Spinal cord (tissue), 10 donors: ENCODE results near the gene NUCKS1. TPM values are rescaled to one million over a fixed set of nuclear protein-coding genes. Genes with fewer than 3 reads are reported as not detected.
"Not testable (repeated sequence)": the region's sequence is repeated elsewhere in the genome, so short reads cannot be mapped to it uniquely, and the experiment has no call there.

Experiments
- DNase-seq, 6 donors: peaks; one replicate each; pipeline versions ENCODE4 v3.0.0 to v3.0.0-alpha.2; 2013 to 2015; ENCODE audit warnings: low spot score in 6 of 6, low read depth in 4 of 6
- H3K27ac ChIP-seq: one replicate; pipeline ENCODE4 v1.5.1; 2013; ENCODE audit warnings: low read depth, low read length, control low read depth
- H3K27me3 ChIP-seq: one replicate; pipeline ENCODE4 v1.6.1; 2013; ENCODE audit warnings: low read length; ENCODE audit not compliant: control insufficient read depth, insufficient read depth
- H3K36me3 ChIP-seq: one replicate; pipeline ENCODE4 v1.6.1; 2013; ENCODE audit warnings: low read length; ENCODE audit not compliant: control insufficient read depth, insufficient read depth
- H3K4me1 ChIP-seq: one replicate; pipeline ENCODE4 v1.6.1; 2013; ENCODE audit warnings: low read length; ENCODE audit not compliant: control insufficient read depth, insufficient read depth
- H3K4me3 ChIP-seq: one replicate; pipeline ENCODE4 v1.5.1; 2013; ENCODE audit warnings: low read depth, low read length, control low read depth
- H3K9me3 ChIP-seq: one replicate; pipeline ENCODE4 v1.6.1; 2013; ENCODE audit warnings: low read length; ENCODE audit not compliant: control insufficient read depth, insufficient read depth
- WGBS: methylation state at CpG from one replicate; pipeline ENCODE4 v1.1.5; 2013; ENCODE audit warnings: missing lambda C conversion rate; ENCODE audit not compliant: insufficient coverage; 5-methylcytosine and 5-hydroxymethylcytosine counted together
- polyA plus RNA-seq, 2 donors: library from polyadenylated mRNA; unstranded; fragments of 120-200 nt; gene quantifications; one replicate each; pipeline ENCODE4 v1.2.1, GENCODE V29; 2013; ENCODE audit not compliant: insufficient read length in 2 of 2
- total RNA-seq, 2 donors: library from RNA; depleted of rRNA in 1 of 2; stranded (reverse); fragments of 120-200 nt in 1 of 2; fragments of >200 nt in 1 of 2; gene quantifications; one replicate each; pipeline versions ENCODE4 v1.2.3 to v1.2.4, GENCODE V29; 2013 to 2014
- donor health status: healthy.

Gene NUCKS1
- total and polyA plus RNA-seq, 4 donors: 185 to 260 (median 255) TPM

GRCh38 chr1:205739348-205740160, 10.4 kb downstream of the NUCKS1 start:
- peaks cover 17% of the 10 kb centered on the region for H3K36me3 ChIP-seq
- H3K4me1 ChIP-seq: no peaks in the 10 kb centered on the region

GRCh38 chr1:205735218-205735617, 14.8 kb downstream of the NUCKS1 start:
- WGBS: no CpG with 5 or more reads among the region's 1 CpG
- Histone ChIP-seq H3K4me3 (no peak overlapping the region), H3K36me3 (peaks cover 14% of the 10 kb centered on the region), H3K4me1 (no peaks in the 10 kb centered on the region), H3K27me3 (no peaks in the 10 kb centered on the region), H3K27ac (no peak overlapping the region), H3K9me3 (no peaks in the 10 kb centered on the region)
- DNase-seq: no peak

More at GRCh38 chr1:205739348-205740160, 10.4 kb downstream of the NUCKS1 start:
- Histone ChIP-seq H3K27me3 (no peaks in the 10 kb centered on the region), H3K9me3 (no peaks in the 10 kb centered on the region), H3K4me3 (no peak overlapping the region), H3K27ac (no peak overlapping the region)
- no peak for DNase-seq
- no CpG with 5 or more reads among the region's 5 CpGs for WGBS

GRCh38 chr1:205733438-205734175, 16.4 kb downstream of the NUCKS1 start:
- Histone ChIP-seq H3K27me3 (no peaks in the 10 kb centered on the region), H3K4me3 (no peak overlapping the region), H3K36me3 (peaks cover 13% of the 10 kb centered on the region), H3K9me3 (no peaks in the 10 kb centered on the region), H3K4me1 (no peaks in the 10 kb centered on the region), H3K27ac (no peak overlapping the region)
- 95% methylated on average over 1 of the region's 2 CpGs for WGBS
- no peak for DNase-seq

- Histone ChIP-seq H3K36me3 (peaks cover 18% of the 10 kb centered on the region), H3K27me3 (no peaks in the 10 kb centered on the region), H3K27ac (no peak overlapping the region), H3K9me3 (no peaks in the 10 kb centered on the region), H3K4me1 (no peaks in the 10 kb centered on the region), H3K4me3 (no peak overlapping the region)
- DNase-seq: no peak
- 97% methylated on average over 6 of the region's 9 CpGs for WGBS
Measured at GRCh38 chr1:205729945-205730610, 19.9 kb downstream of the NUCKS1 start.

GRCh38 chr1:205726619-205727125, 23.3 kb downstream of the NUCKS1 start:
- Histone ChIP-seq H3K36me3 (peaks cover 28% of the 10 kb centered on the region), H3K4me1 (no peaks in the 10 kb centered on the region), H3K27ac (no peak overlapping the region), H3K27me3 (no peaks in the 10 kb centered on the region), H3K4me3 (no peak overlapping the region), H3K9me3 (no peaks in the 10 kb centered on the region)
- 93% methylated on average over 2 of the region's 4 CpGs for WGBS
- no peak for DNase-seq

GRCh38 chr1:205725514-205725913, 24.5 kb downstream of the NUCKS1 start:
- no CpG with 5 or more reads among the region's 1 CpG for WGBS
- Histone ChIP-seq H3K27me3 (no peaks in the 10 kb centered on the region), H3K27ac (no peak overlapping the region), H3K4me1 (no peaks in the 10 kb centered on the region), H3K36me3 (peaks cover 34% of the 10 kb centered on the region), H3K9me3 (no peaks in the 10 kb centered on the region), H3K4me3 (no peak overlapping the region)
- no peak for DNase-seq

GRCh38 chr1:205720740-205721139, 29.2 kb downstream of the NUCKS1 start:
- H3K4me3 ChIP-seq, H3K9me3 ChIP-seq, H3K4me1 ChIP-seq, DNase-seq, H3K27ac ChIP-seq, H3K27me3 ChIP-seq: not testable (repeated sequence)
- WGBS: no CpG with 5 or more reads among the region's 2 CpGs
- peaks cover 18% of the 10 kb centered on the region for H3K36me3 ChIP-seq

- no peak for DNase-seq
- Histone ChIP-seq H3K27me3 (no peaks in the 10 kb centered on the region), H3K4me3 (no peak overlapping the region), H3K9me3 (no peaks in the 10 kb centered on the region), H3K4me1 (no peaks in the 10 kb centered on the region), H3K27ac (no peak overlapping the region), H3K36me3 (peaks cover 16% of the 10 kb centered on the region)
Measured at GRCh38 chr1:205719762-205720161, 30.2 kb downstream of the NUCKS1 start.

- peaks cover 13% of the 10 kb centered on the region for H3K36me3 ChIP-seq
- no peaks in the 10 kb centered on the region for H3K27me3 ChIP-seq
- H3K27ac ChIP-seq: no peak overlapping the region
- DNase-seq: no peak
- H3K4me1 ChIP-seq: no peaks in the 10 kb centered on the region
- WGBS: 69% methylated on average over 3 of the region's 3 CpGs
- no peaks in the 10 kb centered on the region for H3K9me3 ChIP-seq
- H3K4me3 ChIP-seq: no peak overlapping the region
Measured at GRCh38 chr1:205719015-205719414, 31.0 kb downstream of the NUCKS1 start.
